Lower leg skin (tissue), 3 donors: Measurements from ENCODE around the gene TMEM17.

Experiments
- POLR2A ChIP-seq, 2 donors: fragments of 450-650 bp; IDR thresholded peaks; one replicate each; pipeline ENCODE4 v1.6.1; 2016 to 2017; ENCODE audit warnings: antibody characterized with exemption in 2 of 2, mild to moderate bottlenecking in 1 of 2, moderate library complexity in 1 of 2
- TF ChIP-seq, protein P1 (sequence below), 3 donors: fragments of 450-650 bp; IDR thresholded peaks; one replicate each; pipeline ENCODE4 v1.5.1; 2016; ENCODE audit warnings: antibody characterized with exemption in 3 of 3, mild to moderate bottlenecking in 3 of 3, moderate library complexity in 2 of 3

GRCh38 chr2:62469114-62469513, 36.9 kb downstream of the TMEM17 start:
- TF ChIP-seq, protein P1, sequence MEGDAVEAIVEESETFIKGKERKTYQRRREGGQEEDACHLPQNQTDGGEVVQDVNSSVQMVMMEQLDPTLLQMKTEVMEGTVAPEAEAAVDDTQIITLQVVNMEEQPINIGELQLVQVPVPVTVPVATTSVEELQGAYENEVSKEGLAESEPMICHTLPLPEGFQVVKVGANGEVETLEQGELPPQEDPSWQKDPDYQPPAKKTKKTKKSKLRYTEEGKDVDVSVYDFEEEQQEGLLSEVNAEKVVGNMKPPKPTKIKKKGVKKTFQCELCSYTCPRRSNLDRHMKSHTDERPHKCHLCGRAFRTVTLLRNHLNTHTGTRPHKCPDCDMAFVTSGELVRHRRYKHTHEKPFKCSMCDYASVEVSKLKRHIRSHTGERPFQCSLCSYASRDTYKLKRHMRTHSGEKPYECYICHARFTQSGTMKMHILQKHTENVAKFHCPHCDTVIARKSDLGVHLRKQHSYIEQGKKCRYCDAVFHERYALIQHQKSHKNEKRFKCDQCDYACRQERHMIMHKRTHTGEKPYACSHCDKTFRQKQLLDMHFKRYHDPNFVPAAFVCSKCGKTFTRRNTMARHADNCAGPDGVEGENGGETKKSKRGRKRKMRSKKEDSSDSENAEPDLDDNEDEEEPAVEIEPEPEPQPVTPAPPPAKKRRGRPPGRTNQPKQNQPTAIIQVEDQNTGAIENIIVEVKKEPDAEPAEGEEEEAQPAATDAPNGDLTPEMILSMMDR (IDR thresholded peaks at IDR 0.05): no peak
- TF ChIP-seq POLR2A (IDR thresholded peaks at IDR 0.05): no peak
